Endodermal cell (in vitro differentiated cells): ENCODE results near the gene METTL27. TPM values are rescaled to one million over a fixed set of nuclear protein-coding genes. Genes with fewer than 3 reads are reported as not detected.
A peak's percentile ranks its signal among the peaks of the same experiment; 100 is the strongest.

Experiments used
- DNase-seq: peaks from one replicate; pipeline ENCODE4 v3.0.0-alpha.2; 2017
- H3K27ac ChIP-seq: 2 replicates; pipeline ENCODE4 v1.5.1; 2013; ENCODE audit warnings: mild to moderate bottlenecking, low read depth, low read length, moderate library complexity
- H3K27me3 ChIP-seq: 2 replicates; pipeline ENCODE4 v1.6.1; 2013; ENCODE audit warnings: mild to moderate bottlenecking, low read length, moderate library complexity; ENCODE audit not compliant: insufficient read depth, control insufficient read depth, poor library complexity, severe bottlenecking
- H3K36me3 ChIP-seq: 2 replicates; pipeline ENCODE4 v1.7.0; 2013; ENCODE audit warnings: mild to moderate bottlenecking, low read length, moderate library complexity; ENCODE audit not compliant: control insufficient read depth, insufficient read depth
- H3K4me1 ChIP-seq: one replicate; pipeline ENCODE4 v1.7.0; 2013; ENCODE audit warnings: low read length; ENCODE audit not compliant: control insufficient read depth, insufficient read depth
- H3K4me3 ChIP-seq: 2 replicates; pipeline ENCODE4 v1.5.1; 2013; ENCODE audit warnings: mild to moderate bottlenecking, low read length, moderate library complexity
- H3K9ac ChIP-seq: 2 replicates; pipeline ENCODE4 v1.6.1; 2013; ENCODE audit warnings: mild to moderate bottlenecking, low read length, moderate library complexity; ENCODE audit not compliant: poor library complexity, severe bottlenecking; ENCODE audit errors: extremely low read depth
- H3K9me3 ChIP-seq: 2 replicates; pipeline ENCODE4 v1.6.1; 2013; ENCODE audit warnings: mild to moderate bottlenecking, low read length, moderate library complexity; ENCODE audit not compliant: control insufficient read depth
- H3K27ac Mint-ChIP-seq: 2 replicates; pipeline ENCODE4 v1.8.0; 2020; ENCODE audit warnings: mixed read lengths
- H3K27me3 Mint-ChIP-seq: 2 replicates; pipeline ENCODE4 v1.8.0; 2021; ENCODE audit warnings: mild to moderate bottlenecking, mixed read lengths; ENCODE audit not compliant: insufficient read depth
- H3K36me3 Mint-ChIP-seq: 2 replicates; pipeline ENCODE4 v1.8.0; 2020; ENCODE audit warnings: low read depth, mixed read lengths
- H3K4me1 Mint-ChIP-seq: 2 replicates; pipeline ENCODE4 v1.8.0; 2020; ENCODE audit warnings: mixed read lengths
- H3K4me3 Mint-ChIP-seq: 2 replicates; pipeline ENCODE4 v1.8.0; 2020; ENCODE audit warnings: mild to moderate bottlenecking, moderate library complexity, mixed read lengths
- H3K9me3 Mint-ChIP-seq: 2 replicates; pipeline ENCODE4 v1.8.0; 2020; ENCODE audit warnings: mild to moderate bottlenecking, mixed read lengths
- CTCF ChIP-seq: fragments of 200-600 bp; sonication (generic); conservative IDR thresholded peaks from 2 replicates; pipeline ENCODE4 v1.5.0; 2021; ENCODE audit warnings: antibody characterized with exemption, mild to moderate bottlenecking
- WGBS, 2 experiments: methylation state at CpG; one replicate each; pipeline versions ENCODE4 v1.1.5 to v1.1.7; 2013; ENCODE audit warnings: missing lambda C conversion rate in 2 of 2, mixed read lengths in 1 of 2; ENCODE audit not compliant: insufficient coverage in 1 of 2, insufficient read length in 1 of 2; 5-methylcytosine and 5-hydroxymethylcytosine counted together
- total RNA-seq, 2 donors: library from RNA; stranded (reverse); fragmentation: NEBNext Ultra II Directional in 1 of 2; extraction: Animal tissue kit (Norgen Biotek cat#: 25700) in 1 of 2; gene quantifications; 2 replicates in 1 of 2; 3 replicates in 1 of 2; pipeline ENCODE4 v1.2.1, GENCODE V29; 2021

METTL27 gene
- total RNA-seq, 2 donors from 2014 or later = 20.9 to 22.2 TPM

DNA sequence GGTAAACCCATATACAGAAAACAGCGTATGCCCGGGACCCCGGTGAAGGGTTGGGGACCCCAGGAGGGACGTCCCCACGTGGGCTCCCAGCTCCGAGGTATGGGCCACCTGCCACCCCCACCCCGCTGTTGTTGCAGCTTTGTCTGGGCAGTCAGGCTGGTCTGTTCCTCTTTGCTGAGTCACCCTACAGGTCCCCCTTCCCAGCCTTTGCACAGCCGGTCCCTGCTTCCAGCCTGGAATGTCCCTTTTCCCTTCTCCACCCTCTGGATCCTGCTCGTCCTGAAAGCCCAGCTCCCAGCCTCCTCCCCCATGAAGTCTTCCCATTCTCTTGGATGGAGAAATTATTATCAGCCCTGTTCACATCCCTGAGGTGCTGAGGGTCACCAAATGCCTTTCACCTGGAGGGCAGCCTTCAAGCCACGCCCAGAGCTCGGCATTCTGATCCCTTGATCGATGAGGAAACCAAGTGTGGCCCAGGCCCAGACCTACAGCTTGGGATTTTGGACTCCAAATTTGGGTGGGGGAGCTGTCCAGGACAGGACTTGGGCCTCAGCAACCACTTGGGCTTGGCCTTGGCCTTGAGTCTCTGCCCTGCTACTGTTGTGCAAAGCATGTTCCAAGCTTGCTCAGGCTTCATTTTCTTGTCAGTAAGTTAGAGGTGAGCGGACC, 8.9 kb downstream of the METTL27 start:
- Mint-ChIP-seq H3K27ac (peak overlapping the region; percentile 86), H3K27me3 (no peaks in the 10 kb centered on the region), H3K4me1 (peaks cover 43% of the 10 kb centered on the region), H3K36me3 (peaks cover 8% of the 10 kb centered on the region), H3K4me3 (no peak overlapping the region), H3K9me3 (peaks cover 21% of the 10 kb centered on the region)
- 87 to 93% methylated on average over 7 to 13 of the region's 13 CpGs for WGBS, 2 experiments
- Histone ChIP-seq H3K9ac (no peak overlapping the region), H3K9me3 (no peaks in the 10 kb centered on the region), H3K27ac (no peak overlapping the region), H3K36me3 (no peaks in the 10 kb centered on the region), H3K4me3 (no peak overlapping the region), H3K27me3 (no peaks in the 10 kb centered on the region), H3K4me1 (no peaks in the 10 kb centered on the region)
- peak; percentile 80 for DNase-seq
- no peak for TF ChIP-seq CTCF

- Mint-ChIP-seq H3K9me3 (peaks cover 18% of the 10 kb centered on the region), H3K36me3 (peaks cover 8% of the 10 kb centered on the region), H3K4me3 (peak overlapping the region; percentile 39), H3K4me1 (peaks cover 47% of the 10 kb centered on the region), H3K27ac (peak overlapping the region; percentile 58), H3K27me3 (no peaks in the 10 kb centered on the region)
- no peaks in the 10 kb centered on the region for H3K27me3 ChIP-seq
- H3K36me3 ChIP-seq = no peaks in the 10 kb centered on the region
- WGBS, 2 experiments = 90 to 92% methylated on average over 8 to 12 of the region's 13 CpGs
- DNase-seq = no peak
- no peak overlapping the region for H3K27ac ChIP-seq
- no peaks in the 10 kb centered on the region for H3K9me3 ChIP-seq
- peaks cover 3% of the 10 kb centered on the region for H3K4me1 ChIP-seq
- TF ChIP-seq CTCF = no peak
- no peak overlapping the region for H3K9ac ChIP-seq
- H3K4me3 ChIP-seq = no peak overlapping the region
Measured at GRCh38 chr7:73832806-73833205, 9.5 kb downstream of the METTL27 start.

GRCh38 chr7:73831834-73832651, 10.3 kb downstream of the METTL27 start:
- TF ChIP-seq CTCF = no peak
- Histone ChIP-seq H3K9me3 (no peaks in the 10 kb centered on the region), H3K36me3 (no peaks in the 10 kb centered on the region), H3K27me3 (no peaks in the 10 kb centered on the region), H3K9ac (no peak overlapping the region), H3K27ac (no peak overlapping the region), H3K4me3 (no peak overlapping the region), H3K4me1 (peaks cover 3% of the 10 kb centered on the region)
- Mint-ChIP-seq H3K9me3 (peaks cover 16% of the 10 kb centered on the region), H3K27me3 (no peaks in the 10 kb centered on the region), H3K4me3 (peak overlapping the region; percentile 39), H3K4me1 (peaks cover 54% of the 10 kb centered on the region), H3K27ac (peak overlapping the region; percentile 95), H3K36me3 (peaks cover 8% of the 10 kb centered on the region)
- 55 to 75% methylated on average over 7 to 16 of the region's 16 CpGs for WGBS, 2 experiments
- peak; percentile 95 for DNase-seq
